NCI-H2171 treated with DMSO at 0.1 percent for 48 hours (cell line): Measurements from ENCODE around the gene BMX.

Experiments
- DNase-seq: peaks from one replicate; lab custom pipeline; 2025; lab: John Stamatoyannopoulos, UW

The BMX gene

GRCh38 chrX:15500497-15500966 is at the start of gene BMX:
Gene BMX, plus strand, starts transcription at chrX:15500807. Its CDS starts 7,547 bp downstream, at chrX:15508354.
- DNase-seq: no peak

GRCh38 chrX:15451913-15452312 is 48.7 kb upstream of the BMX start:
- DNase-seq: peak; percentile 83

DNA sequence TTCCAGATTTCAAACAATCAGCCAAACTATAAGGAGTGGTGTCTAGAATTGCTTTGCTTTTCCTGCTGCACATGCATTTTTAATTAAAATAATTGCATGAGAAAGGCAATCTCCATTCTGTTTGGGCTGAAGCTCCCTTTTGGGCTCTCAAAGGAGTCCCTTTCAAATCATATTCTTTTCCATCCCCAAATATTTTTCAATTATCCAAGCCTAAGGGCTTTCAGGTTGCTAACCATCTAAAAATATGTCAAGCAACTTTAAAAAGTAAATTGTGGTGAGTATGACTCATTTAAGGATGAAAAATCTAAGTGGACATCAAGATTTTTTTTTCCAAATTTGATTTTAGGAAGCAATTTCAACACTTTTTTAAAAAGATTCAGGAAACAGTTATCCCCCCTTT is 35.9 kb upstream of the BMX start:
- no peak for DNase-seq

- DNase-seq: no peak
Measured at GRCh38 chrX:15465347-15465746, 35.3 kb upstream of the BMX start.

DNA sequence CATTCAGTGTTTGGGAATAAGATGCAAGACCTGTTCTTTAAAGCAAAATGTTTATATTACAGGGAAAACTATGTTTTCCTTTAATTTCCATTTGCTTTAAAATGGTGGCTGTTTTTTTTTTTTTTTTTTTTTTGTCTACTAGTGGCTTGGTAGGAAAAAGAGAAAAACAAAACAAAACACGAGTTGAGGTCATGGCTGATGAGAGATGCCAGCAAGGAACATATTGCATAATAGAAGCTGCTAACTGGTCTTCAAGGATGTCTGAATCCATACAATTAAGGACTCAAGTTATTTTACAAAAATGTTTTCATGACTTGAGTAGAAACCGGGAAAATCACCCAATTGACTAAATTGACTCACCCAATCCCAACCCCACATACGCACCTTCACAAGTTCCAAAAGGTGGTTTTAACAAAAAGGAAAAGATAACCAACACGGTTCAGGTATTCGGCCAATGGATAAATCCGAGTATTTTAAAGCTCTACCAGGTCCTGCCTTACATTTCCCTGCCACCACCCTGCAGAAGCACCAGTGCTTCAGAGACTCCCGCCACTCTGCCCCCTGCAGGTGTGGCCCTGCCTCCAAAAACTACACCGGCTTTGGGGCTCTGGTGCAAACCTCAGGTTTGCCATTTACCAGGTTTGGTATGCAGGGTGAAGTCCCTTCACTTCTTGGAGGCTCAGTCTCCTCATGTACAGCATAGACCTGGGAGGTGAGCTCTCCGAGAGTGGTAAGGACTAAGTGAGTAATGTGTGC is 34.5 kb upstream of the BMX start:
- DNase-seq: no peak

- DNase-seq: peak; percentile 80
Measured at GRCh38 chrX:15468036-15468435, 32.6 kb upstream of the BMX start.

GRCh38 chrX:15469613-15470012 is 31.0 kb upstream of the BMX start:
- DNase-seq: no peak

DNA sequence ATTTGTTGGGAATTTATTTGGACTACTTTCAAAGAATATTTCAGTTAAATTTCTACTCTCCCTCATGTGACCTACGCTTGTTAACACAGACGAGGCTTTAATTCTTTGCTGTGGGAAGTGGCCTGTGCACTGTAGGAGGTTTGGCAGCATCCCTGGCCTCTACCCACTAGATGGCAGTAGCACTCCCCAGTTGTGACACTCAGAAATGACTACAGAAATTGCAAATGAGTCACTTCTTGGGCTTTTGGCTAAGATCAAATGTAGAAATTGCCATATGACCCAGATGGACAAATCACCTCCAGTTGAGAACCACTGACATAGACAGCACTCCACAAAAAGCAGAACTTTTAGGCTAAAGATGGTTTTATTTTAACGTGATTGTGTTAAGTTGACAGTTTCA is 29.6 kb upstream of the BMX start:
- DNase-seq: peak; percentile 43

DNA sequence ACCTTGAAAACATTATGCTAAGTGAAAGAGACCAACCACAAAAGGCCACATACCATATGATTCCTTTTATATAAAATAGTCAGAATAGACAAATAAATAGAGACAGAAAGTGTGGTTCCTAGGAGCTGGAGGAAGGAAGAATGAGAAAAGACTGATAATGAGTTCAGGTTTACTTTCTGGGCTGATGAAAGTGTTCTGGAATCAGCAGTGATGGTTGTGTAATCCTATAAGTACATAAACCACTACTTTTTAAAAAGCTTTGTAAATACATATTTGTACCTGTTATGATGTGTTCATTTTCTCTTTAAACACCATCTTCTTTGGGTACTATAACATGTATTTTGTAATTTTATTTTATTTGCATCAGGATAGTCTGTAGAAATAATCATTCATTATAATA is 28.1 kb upstream of the BMX start:
- no peak for DNase-seq

- no peak for DNase-seq
Measured at GRCh38 chrX:15474028-15474427, 26.6 kb upstream of the BMX start.

DNA sequence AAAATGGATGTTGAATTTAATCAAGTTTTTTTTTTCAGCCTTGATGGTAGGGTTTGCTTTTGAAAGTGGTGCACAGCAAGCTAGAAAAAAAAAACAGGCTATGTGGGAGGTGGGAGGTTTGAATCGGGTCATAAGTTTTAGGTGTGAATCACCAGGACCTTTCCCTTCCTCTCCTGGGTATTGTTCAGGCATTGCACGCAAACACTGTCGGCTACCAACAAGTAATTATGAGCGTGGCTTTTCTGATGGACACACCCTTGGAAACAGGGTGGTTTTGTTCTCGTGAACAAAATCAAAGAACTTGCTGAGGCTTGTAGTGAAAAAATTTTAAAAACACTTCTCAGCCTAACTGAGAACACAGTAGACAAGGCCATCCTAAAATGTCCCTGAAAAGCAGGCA is 25.6 kb upstream of the BMX start:
- DNase-seq: no peak

GRCh38 chrX:15475486-15475885 is 25.1 kb upstream of the BMX start:
- DNase-seq: no peak

GRCh38 chrX:15483891-15484290 is 16.7 kb upstream of the BMX start:
- no peak for DNase-seq

DNA sequence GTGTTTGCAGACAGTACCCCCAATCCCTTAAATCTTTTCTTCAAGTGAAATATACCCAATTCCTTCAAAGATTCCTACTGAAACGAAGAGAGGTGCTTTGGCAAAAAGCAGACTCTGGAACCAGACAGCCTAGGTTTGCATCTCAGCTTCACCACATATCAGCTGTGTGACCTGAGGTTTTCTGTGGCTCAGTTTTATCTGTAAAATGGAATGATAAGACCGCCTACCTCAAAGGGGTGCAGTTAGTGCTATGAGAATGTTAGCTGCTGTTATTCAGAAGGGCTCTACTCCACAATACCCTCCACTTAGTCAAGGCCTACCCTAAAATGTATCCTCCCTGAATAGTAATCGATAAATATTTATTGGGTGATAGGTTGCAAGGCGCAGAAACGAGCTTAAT is 8.1 kb upstream of the BMX start:
- no peak for DNase-seq

DNA sequence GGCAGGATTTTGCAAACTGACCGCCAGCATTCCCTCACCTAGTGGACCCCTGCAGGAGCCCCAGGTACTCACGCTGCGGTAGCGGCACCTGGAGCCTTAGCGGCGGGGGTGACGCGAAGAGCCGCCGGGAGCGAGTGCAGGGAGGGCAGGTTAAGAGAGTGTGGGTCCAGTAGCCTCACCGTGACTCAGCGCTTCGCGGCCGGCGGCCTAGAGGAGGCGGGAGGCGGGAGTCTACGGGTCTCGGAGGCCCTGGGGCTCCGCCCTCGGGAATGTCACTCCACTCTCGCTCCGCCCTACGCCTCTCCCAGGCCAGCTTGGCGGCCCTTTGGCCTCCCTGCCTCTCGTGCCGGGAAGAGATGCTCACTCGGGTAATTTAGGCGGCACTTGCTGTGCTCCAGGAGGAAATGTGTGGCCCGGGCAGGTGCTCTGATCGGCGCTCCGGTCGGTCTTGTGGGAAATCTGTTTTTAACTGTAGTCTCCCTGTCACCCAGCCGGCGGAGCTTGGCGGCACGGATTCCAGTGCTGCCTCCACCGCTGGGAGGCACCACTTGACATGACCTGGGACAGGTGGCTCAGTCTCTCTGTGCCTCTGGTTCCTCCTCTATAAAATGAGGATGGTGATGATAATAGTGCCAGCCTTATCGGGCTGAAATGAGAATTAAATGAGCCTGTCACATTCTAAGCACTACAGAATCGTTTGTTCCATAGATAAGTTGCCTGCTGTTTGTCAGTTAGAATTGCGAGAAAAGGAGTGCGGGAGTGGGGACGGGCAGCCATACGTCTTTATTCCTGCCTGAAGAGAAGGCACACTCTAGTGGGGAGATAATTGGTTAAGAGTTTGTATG is 7.3 kb upstream of the BMX start, which contains the start of gene PIR:
PIR (minus strand) TSS at position 216 of the 845 bp plus-strand sequence. CDS start 2,076 bp downstream, outside the sequence.
- peak; percentile 83 for DNase-seq

DNA sequence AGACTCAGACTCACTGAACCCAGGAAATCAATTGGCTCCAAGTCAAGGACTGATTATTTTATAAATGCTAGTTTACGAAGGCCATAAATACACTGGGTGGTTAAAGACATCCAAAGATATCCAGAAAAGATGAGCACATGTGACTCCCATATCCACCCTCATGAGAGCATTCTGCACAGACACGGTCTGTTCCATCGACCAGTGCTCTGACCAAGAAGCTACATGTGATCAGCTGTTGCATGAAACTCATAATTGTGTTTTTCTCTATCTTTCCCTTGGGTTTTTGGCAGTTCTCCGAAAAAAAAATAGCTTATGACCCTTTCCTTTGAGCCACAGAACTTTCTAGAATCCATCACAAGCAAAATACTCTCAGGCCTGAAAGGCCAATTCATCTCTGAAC is 4.8 kb upstream of the BMX start:
- no peak for DNase-seq

DNA sequence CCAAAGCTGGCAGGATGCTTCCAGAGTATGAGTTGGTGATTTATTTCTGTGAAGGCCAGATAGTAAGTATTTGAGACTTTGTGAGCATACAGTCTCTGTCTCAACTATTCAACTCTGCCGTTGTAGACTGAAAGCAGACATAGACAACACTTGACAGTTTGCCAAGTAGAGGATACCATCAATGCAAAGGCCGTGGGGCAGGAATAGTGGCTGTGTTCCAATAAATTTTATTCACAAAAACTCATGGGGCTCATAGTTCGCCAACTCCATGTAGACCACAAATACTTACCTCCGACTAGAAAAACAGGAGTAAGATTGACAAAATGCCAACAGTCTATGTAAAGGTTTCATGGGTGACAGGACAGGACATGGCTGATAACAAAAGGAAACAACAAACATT is 3.8 kb upstream of the BMX start:
- DNase-seq: no peak

DNA sequence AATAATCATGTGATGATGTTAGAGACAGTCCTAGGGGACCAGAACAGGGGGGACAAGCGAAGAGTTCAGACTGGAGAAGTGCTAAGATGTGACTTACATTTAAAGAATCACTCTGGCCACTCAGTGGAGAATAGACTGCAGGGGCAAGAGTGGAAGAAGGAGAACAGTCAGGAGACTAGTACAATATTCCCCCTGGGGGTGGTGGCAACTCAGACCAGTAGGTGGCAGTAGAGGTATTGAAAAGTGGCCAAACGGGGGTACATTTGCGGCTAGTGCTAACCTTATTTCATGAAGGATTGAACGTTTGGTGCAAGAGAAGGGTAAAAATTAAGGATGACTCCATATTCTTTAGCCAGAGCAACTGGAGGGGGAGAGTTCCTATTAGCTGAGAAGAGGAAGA is 2.7 kb upstream of the BMX start:
- peak; percentile 18 for DNase-seq

GRCh38 chrX:15498741-15499140 is 1.9 kb upstream of the BMX start:
- DNase-seq: no peak

GRCh38 chrX:15499976-15500375 is 631 bp upstream of the BMX start:
- DNase-seq: no peak

- DNase-seq: no peak
Measured at GRCh38 chrX:15501506-15501905, 899 bp downstream of the BMX start.

DNA sequence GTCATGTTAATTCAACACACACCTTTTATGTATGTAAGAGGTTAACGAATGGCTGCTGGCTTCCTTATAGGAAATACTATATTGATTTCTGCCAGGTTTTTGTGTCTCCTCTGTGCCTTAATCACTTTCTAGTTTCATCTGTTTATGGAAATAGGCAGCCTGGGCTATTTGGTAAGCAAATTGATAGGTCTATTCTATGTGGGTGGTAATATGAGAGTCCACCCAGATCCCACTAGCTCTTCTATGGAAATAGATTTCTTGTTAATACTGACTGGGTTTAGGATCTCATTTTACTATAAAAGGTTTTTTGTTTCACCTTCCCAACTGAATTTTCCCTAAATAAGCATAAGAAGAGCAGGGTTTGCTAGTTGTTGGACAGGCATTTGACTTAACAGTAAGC is 4.1 kb downstream of the BMX start:
- no peak for DNase-seq

DNA sequence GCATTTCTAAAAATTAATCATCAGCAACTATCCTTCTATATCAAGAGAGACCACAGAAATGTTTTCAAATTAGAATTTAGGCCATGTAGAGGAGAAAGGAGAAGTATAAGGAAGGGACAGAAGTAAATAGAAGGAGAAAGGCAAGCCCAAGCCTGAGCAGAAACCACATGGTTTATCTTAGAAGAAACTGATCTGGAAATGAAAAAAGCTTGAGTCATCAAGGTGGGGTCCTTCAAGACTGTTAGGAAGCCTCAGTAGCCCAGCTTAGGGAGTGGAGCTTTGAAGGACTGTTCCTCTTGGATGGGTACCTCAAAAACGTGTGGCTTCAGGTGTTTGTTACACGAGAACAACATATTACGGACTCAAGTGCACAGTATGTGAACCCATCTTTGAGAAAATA is 4.5 kb downstream of the BMX start:
- DNase-seq: no peak
